ENCODE measurements around the gene NR6A1. TPM values are rescaled to one million over a fixed set of nuclear protein-coding genes. Genes with fewer than 3 reads are reported as not detected.

NR6A1 gene
- total and polyA plus RNA-seq, 2 of the 13 experiments (the other 11 are each of a cell fraction or from before 2014, with no cell fraction given), result 28.1 to 31.5 TPM

DNA sequence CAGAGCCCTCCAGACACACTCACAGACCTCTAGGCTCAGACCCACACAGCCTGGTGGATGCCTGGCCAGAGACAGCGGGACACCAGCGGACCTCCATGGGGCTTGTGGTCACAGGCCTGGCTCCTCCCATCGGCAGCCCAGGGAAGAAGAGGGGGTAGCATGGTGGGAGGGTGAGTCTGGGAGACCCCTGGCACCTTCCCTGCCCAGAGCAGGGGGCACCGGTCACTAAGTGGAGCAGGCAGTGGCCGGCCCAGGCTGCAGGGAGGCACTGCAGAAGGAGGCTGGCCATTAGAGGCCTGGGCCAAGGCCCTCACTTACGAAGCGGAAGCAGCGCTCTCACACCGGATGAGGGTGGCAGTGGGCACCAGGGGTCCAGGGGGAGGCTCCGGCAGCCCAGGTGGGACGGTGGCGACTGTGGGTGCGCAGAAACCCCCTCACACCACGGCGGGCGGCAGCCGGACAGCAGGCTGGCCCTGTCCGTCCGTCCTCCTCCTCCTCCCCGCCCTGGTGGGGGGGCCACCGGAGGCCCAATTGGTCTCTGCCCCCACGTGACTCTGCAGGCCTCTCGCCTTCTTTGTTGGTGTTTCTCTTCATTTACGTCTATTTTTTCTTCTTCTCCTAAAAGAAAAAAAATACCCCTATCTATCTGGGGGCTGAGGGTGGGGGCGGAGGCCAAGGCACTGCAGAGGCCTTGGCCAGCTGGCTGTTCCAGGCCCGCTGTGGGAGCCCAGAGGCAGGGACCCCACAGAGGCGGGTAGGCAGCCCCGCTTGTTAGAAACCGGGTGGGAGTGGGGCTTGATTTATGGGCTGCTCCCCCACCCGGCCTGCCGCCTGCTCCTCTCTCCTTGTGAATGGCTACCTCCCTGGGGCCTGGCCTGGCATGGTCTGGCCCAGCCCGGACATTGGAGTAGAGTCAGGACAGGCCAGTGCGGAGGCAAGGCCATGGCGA is 263.9 kb downstream of the NR6A1 start, which contains the start of gene NR5A1 (continued):
- TF ChIP-seq BRCA1 (CRISPR knock-in tag; IDR thresholded peaks at IDR 0.05) (peak; percentile 83; the same call in 1 of the 2 replicates), BHLHE40 (IDR thresholded peaks at IDR 0.05; ENCODE audit: low read length) (0 out of 2 replicates have a peak, but pooled peaks have one; percentile 10), ZBTB3 (CRISPR knock-in tag; IDR thresholded peaks at IDR 0.05; ENCODE audit: borderline replicate concordance, low read depth) (0 out of 2 replicates have a peak, but pooled peaks have one; percentile 28), ZNF788 (CRISPR knock-in tag; IDR thresholded peaks at IDR 0.05; ENCODE audit: borderline replicate concordance) (peak; percentile 71; the same call in 1 of the 2 replicates), ZNF777 (CRISPR knock-in tag; IDR thresholded peaks at IDR 0.05) (peak; percentile 59; the same call in 1 of the 2 replicates), ZNF337 (CRISPR knock-in tag; IDR thresholded peaks at IDR 0.05; ENCODE audit: borderline replicate concordance, low read depth) (0 out of 2 replicates have a peak, but pooled peaks have one; percentile 37), ZNF605 (CRISPR knock-in tag; IDR thresholded peaks at IDR 0.05) (peak; percentile 88), MXD4 (CRISPR knock-in tag; IDR thresholded peaks at IDR 0.05) (peak; percentile 76; the same call in 1 of the 2 replicates), HNRNPLL (IDR thresholded peaks at IDR 0.05; ENCODE audit: low read depth, low read length, poor library complexity, severe bottlenecking) (peak; percentile 22), ZNF558 (CRISPR knock-in tag; IDR thresholded peaks at IDR 0.05; ENCODE audit: borderline replicate concordance) (peak; percentile 71; the same call in 1 of the 2 replicates), CREM (IDR thresholded peaks at IDR 0.05) (no peak), CREM (CRISPR knock-in tag; IDR thresholded peaks at IDR 0.05) (no peak)
- TF ChIP-seq, protein P1, sequence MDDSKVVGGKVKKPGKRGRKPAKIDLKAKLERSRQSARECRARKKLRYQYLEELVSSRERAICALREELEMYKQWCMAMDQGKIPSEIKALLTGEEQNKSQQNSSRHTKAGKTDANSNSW (CRISPR knock-in tag; IDR thresholded peaks at IDR 0.05; ENCODE audit: borderline replicate concordance), result 0 out of 2 replicates have a peak, but pooled peaks have one; percentile 59
- TF ChIP-seq, protein P2, sequence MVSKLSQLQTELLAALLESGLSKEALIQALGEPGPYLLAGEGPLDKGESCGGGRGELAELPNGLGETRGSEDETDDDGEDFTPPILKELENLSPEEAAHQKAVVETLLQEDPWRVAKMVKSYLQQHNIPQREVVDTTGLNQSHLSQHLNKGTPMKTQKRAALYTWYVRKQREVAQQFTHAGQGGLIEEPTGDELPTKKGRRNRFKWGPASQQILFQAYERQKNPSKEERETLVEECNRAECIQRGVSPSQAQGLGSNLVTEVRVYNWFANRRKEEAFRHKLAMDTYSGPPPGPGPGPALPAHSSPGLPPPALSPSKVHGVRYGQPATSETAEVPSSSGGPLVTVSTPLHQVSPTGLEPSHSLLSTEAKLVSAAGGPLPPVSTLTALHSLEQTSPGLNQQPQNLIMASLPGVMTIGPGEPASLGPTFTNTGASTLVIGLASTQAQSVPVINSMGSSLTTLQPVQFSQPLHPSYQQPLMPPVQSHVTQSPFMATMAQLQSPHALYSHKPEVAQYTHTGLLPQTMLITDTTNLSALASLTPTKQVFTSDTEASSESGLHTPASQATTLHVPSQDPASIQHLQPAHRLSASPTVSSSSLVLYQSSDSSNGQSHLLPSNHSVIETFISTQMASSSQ (IDR thresholded peaks at IDR 0.05; ENCODE audit: low read depth), result no peak
- TF ChIP-seq, protein P2 (CRISPR knock-in tag; IDR thresholded peaks at IDR 0.05; ENCODE audit: borderline replicate concordance), result peak; percentile 26; the same call in 1 of the 2 replicates
- TF ChIP-seq, protein P3, sequence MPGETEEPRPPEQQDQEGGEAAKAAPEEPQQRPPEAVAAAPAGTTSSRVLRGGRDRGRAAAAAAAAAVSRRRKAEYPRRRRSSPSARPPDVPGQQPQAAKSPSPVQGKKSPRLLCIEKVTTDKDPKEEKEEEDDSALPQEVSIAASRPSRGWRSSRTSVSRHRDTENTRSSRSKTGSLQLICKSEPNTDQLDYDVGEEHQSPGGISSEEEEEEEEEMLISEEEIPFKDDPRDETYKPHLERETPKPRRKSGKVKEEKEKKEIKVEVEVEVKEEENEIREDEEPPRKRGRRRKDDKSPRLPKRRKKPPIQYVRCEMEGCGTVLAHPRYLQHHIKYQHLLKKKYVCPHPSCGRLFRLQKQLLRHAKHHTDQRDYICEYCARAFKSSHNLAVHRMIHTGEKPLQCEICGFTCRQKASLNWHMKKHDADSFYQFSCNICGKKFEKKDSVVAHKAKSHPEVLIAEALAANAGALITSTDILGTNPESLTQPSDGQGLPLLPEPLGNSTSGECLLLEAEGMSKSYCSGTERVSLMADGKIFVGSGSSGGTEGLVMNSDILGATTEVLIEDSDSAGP (CRISPR knock-in tag; IDR thresholded peaks at IDR 0.05; ENCODE audit: borderline replicate concordance), result peak; percentile 41; the same call in 1 of the 2 replicates
- TF ChIP-seq, protein P4, sequence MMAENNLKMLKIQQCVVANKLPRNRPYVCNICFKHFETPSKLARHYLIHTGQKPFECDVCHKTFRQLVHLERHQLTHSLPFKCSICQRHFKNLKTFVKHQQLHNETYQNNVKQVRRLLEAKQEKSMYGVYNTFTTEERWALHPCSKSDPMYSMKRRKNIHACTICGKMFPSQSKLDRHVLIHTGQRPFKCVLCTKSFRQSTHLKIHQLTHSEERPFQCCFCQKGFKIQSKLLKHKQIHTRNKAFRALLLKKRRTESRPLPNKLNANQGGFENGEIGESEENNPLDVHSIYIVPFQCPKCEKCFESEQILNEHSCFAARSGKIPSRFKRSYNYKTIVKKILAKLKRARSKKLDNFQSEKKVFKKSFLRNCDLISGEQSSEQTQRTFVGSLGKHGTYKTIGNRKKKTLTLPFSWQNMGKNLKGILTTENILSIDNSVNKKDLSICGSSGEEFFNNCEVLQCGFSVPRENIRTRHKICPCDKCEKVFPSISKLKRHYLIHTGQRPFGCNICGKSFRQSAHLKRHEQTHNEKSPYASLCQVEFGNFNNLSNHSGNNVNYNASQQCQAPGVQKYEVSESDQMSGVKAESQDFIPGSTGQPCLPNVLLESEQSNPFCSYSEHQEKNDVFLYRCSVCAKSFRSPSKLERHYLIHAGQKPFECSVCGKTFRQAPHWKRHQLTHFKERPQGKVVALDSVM (CRISPR knock-in tag; IDR thresholded peaks at IDR 0.05), result peak; percentile 99
- TF ChIP-seq, protein P5, sequence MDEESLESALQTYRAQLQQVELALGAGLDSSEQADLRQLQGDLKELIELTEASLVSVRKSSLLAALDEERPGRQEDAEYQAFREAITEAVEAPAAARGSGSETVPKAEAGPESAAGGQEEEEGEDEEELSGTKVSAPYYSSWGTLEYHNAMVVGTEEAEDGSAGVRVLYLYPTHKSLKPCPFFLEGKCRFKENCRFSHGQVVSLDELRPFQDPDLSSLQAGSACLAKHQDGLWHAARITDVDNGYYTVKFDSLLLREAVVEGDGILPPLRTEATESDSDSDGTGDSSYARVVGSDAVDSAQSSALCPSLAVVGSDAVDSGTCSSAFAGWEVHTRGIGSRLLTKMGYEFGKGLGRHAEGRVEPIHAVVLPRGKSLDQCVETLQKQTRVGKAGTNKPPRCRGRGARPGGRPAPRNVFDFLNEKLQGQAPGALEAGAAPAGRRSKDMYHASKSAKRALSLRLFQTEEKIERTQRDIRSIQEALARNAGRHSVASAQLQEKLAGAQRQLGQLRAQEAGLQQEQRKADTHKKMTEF (CRISPR knock-in tag; IDR thresholded peaks at IDR 0.05), result peak; percentile 80
